Colonic mucosa (tissue), 4 donors: Measurements from ENCODE around the gene EEF1G. TPM values are rescaled to one million over a fixed set of nuclear protein-coding genes. Genes with fewer than 3 reads are reported as not detected.

ENCODE experiments used
- DNase-seq: peaks from one replicate; pipeline ENCODE4 v3.0.0-alpha.2; 2020
- H3K27ac ChIP-seq: fragments of 200-600 bp; one replicate; pipeline ENCODE4 v1.8.0; 2021
- H3K27me3 ChIP-seq: fragments of 200-600 bp; one replicate; pipeline ENCODE4 v1.8.0; 2021
- H3K36me3 ChIP-seq: fragments of 200-600 bp; one replicate; pipeline ENCODE4 v1.8.0; 2021
- H3K4me1 ChIP-seq: fragments of 200-600 bp; one replicate; pipeline ENCODE4 v1.8.0; 2021; ENCODE audit warnings: mild to moderate bottlenecking
- H3K4me3 ChIP-seq: fragments of 200-600 bp; one replicate; pipeline ENCODE4 v1.8.0; 2021
- H3K9ac ChIP-seq, 2 donors: one replicate each; pipeline ENCODE4 v1.7.0; 2013; ENCODE audit warnings: control low read depth in 2 of 2, low read depth in 2 of 2, low read length in 2 of 2
- H3K9me3 ChIP-seq: fragments of 200-600 bp; one replicate; pipeline ENCODE4 v1.8.0; 2021
- intact Hi-C: fragments of 100-400 bp; cut with DNase I; formaldehyde crosslinking; loops from one replicate; pipeline ENCODE4 v1.14.1; 2022
- total RNA-seq, 2 donors: library from RNA; stranded (reverse); fragmentation: NEBNext Ultra II Directional in 1 of 2; extraction: Animal tissue kit (Norgen Biotek cat#: 25700) in 1 of 2; gene quantifications; one replicate each; pipeline ENCODE4 v1.2.1, GENCODE V29; 2021
- TF ChIP-seq, protein P1 (sequence below): fragments of 200-600 bp; IDR thresholded peaks from one replicate; pipeline ENCODE4 v1.8.0; 2022; ENCODE audit warnings: antibody characterized with exemption, mild to moderate bottlenecking
- donor health status: healthy.
- donor health status: DM: no; HTN: no; CAD: no.
- donor health status: DM: no; HTN: no; CAD: no.

Gene EEF1G
- total RNA-seq, 2 donors from 2014 or later, result 1,328 to 1,358 TPM

DNA sequence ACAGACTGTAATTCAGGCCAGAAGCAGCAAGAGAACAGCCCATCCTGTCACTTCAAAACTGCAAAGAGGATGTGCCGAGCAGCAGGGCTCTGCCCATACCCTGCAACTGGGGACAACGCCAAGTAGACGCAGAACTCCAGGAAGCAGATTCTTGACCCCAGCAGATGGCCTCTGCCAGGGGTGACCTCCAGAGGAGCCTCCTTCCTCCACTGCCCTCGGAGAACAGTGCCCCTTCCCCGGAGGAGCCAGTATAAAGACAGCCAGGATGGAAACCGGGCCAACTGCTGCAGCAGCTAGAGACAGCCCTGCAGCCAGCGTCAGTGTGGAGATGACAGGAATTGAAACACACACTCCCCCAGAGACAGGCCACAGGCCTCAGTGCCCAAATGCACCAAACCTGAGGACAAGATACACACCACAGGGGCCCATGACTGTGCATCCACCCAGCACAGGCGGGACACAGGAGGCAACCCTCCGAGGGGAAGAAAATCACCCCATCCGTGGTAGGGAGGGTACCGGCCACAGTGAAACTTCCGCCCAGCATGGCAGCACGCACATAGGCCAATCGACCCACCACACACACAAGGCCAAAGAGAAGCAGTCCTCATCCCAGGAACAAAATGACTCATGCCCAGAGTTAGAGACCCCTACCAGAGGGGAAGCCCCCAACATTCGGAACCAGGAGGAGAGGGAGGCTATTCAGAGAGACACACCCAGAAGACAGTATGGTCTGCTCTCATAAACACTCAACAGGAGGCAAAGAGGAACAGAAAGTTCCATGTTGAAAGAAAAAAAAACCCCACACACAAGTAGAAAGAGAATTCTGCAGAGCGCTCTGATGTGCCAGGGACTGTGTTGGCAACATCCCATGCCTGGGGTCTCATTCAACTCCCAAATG is 32.6 kb downstream of the EEF1G start:
- peak overlapping the region; percentile 45 to 99 for H3K9ac ChIP-seq
- peaks cover 63% of the 10 kb centered on the region for H3K4me1 ChIP-seq
- peaks cover under 1% of the 10 kb centered on the region for H3K36me3 ChIP-seq
- TF ChIP-seq, protein P1, sequence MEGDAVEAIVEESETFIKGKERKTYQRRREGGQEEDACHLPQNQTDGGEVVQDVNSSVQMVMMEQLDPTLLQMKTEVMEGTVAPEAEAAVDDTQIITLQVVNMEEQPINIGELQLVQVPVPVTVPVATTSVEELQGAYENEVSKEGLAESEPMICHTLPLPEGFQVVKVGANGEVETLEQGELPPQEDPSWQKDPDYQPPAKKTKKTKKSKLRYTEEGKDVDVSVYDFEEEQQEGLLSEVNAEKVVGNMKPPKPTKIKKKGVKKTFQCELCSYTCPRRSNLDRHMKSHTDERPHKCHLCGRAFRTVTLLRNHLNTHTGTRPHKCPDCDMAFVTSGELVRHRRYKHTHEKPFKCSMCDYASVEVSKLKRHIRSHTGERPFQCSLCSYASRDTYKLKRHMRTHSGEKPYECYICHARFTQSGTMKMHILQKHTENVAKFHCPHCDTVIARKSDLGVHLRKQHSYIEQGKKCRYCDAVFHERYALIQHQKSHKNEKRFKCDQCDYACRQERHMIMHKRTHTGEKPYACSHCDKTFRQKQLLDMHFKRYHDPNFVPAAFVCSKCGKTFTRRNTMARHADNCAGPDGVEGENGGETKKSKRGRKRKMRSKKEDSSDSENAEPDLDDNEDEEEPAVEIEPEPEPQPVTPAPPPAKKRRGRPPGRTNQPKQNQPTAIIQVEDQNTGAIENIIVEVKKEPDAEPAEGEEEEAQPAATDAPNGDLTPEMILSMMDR, result no peak
- H3K27ac ChIP-seq, result peak overlapping the region; percentile 96
- DNase-seq, result peak; percentile 67
- no peaks in the 10 kb centered on the region for H3K27me3 ChIP-seq
- intact Hi-C loops, result loop anchor here (5.0 kb wide), 2 partner anchors 44 to 119 kb away; no protein-coding TSS in a partner anchor
- H3K9me3 ChIP-seq, result no peaks in the 10 kb centered on the region
- H3K4me3 ChIP-seq, result peak overlapping the region; percentile 67

GRCh38 chr11:62539238-62539925 is 34.3 kb downstream of the EEF1G start:
- H3K27me3 ChIP-seq, result no peaks in the 10 kb centered on the region
- H3K36me3 ChIP-seq, result peaks cover 14% of the 10 kb centered on the region
- H3K9ac ChIP-seq, result peak overlapping the region; percentile 15 to 80
- DNase-seq, result peak; percentile 85
- H3K9me3 ChIP-seq, result no peaks in the 10 kb centered on the region
- H3K4me1 ChIP-seq, result peaks cover 62% of the 10 kb centered on the region
- peak overlapping the region; percentile 96 for H3K27ac ChIP-seq
- intact Hi-C loops, result no loop called here
- peak overlapping the region; percentile 0 for H3K4me3 ChIP-seq
- TF ChIP-seq, protein P1, result no peak

- peaks cover 56% of the 10 kb centered on the region for H3K4me1 ChIP-seq
- peak; percentile 50 for DNase-seq
- H3K27ac ChIP-seq, result peak overlapping the region; percentile 96
- peak overlapping the region; percentile 0 for H3K4me3 ChIP-seq
- H3K27me3 ChIP-seq, result no peaks in the 10 kb centered on the region
- no peaks in the 10 kb centered on the region for H3K9me3 ChIP-seq
- TF ChIP-seq, protein P1, result no peak
- intact Hi-C loops, result no loop called here
- H3K36me3 ChIP-seq, result peaks cover 21% of the 10 kb centered on the region
- peak overlapping the region; percentile 40 to 80 for H3K9ac ChIP-seq
Observed at GRCh38 chr11:62538470-62539237, 35.0 kb downstream of the EEF1G start.

DNA sequence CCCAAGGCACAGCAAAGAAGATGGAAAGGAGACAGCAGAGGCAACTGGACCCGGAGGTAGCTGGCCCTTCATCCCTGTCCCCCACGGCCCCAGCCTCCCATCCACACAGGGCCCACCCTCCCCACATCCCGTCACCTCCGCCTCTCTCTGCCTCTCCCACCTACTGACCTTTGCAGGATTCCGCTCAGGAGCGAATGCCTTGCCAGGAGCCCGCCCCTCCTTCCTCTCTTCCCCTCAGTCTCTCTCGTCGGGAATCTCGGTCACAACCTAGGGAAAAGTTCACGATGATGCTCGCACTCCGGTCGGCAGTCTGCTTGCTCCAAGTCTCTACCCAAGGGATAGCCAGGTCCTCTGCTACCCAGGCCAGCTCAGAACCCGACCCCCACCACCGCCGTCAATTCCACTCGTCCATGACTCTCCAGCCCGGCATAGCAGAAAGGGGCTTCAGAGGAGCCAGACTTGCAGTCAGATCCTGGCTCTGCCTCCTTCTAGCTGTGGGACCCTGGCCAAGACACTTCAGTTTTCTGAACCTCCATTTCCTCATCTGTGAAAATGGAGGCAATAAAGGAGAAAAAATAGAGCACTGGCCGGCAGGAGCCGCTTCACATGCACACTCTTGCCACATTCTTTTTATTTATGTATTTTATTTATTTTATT is 37.3 kb downstream of the EEF1G start:
- Histone ChIP-seq H3K27me3 (no peaks in the 10 kb centered on the region), H3K4me3 (no peak overlapping the region), H3K4me1 (peaks cover 37% of the 10 kb centered on the region), H3K9me3 (no peaks in the 10 kb centered on the region), H3K36me3 (peaks cover 41% of the 10 kb centered on the region), H3K9ac (no peak overlapping the region), H3K27ac (no peak overlapping the region)
- DNase-seq, result no peak
- intact Hi-C loops, result no loop called here
- TF ChIP-seq, protein P1, result no peak
